Osteoblast (primary cell): ENCODE measurements around the gene FAM210A. TPM values are rescaled to one million over a fixed set of nuclear protein-coding genes. Genes with fewer than 3 reads are reported as not detected.

ENCODE experiments used
- DNase-seq: peaks from one replicate; pipeline ENCODE4 v3.0.0; 2011; ENCODE audit warnings: low spot score, mixed read lengths; ENCODE audit not compliant: insufficient read length; ENCODE audit errors: missing footprints
- H2AFZ ChIP-seq: 2 replicates; pipeline ENCODE4 v1.6.0; 2011; ENCODE audit warnings: mild to moderate bottlenecking, low read length
- H3K27ac ChIP-seq: 2 replicates; pipeline ENCODE4 v1.5.1; 2011; ENCODE audit warnings: mild to moderate bottlenecking, low read depth, low read length, moderate library complexity
- H3K27me3 ChIP-seq: 2 replicates; pipeline ENCODE4 v1.6.0; 2012; ENCODE audit warnings: mild to moderate bottlenecking, control low read depth, inconsistent platforms, low read length, moderate library complexity; ENCODE audit not compliant: insufficient read depth
- H3K36me3 ChIP-seq: 2 replicates; pipeline ENCODE4 v1.5.1; 2011; ENCODE audit warnings: mild to moderate bottlenecking, low read length, control low read depth, moderate library complexity; ENCODE audit not compliant: insufficient read depth
- H3K4me1 ChIP-seq: 2 replicates; pipeline ENCODE4 v1.5.1; 2011; ENCODE audit warnings: mild to moderate bottlenecking, low read length, control low read depth, moderate library complexity; ENCODE audit not compliant: insufficient read depth
- H3K4me2 ChIP-seq: 2 replicates; pipeline ENCODE4 v1.6.0; 2011; ENCODE audit warnings: mild to moderate bottlenecking, low read length; ENCODE audit not compliant: insufficient read depth
- H3K4me3 ChIP-seq: fragments of 200-600 bp; sonication (generic); 3 replicates; pipeline ENCODE4 v1.5.1; 2012; ENCODE audit warnings: mild to moderate bottlenecking, low read length, inconsistent platforms; ENCODE audit not compliant: insufficient read depth
- H3K79me2 ChIP-seq: 2 replicates; pipeline ENCODE4 v1.6.0; 2012; ENCODE audit warnings: mild to moderate bottlenecking, low read length, control low read depth, inconsistent platforms; ENCODE audit not compliant: insufficient read depth
- H3K9me3 ChIP-seq: 2 replicates; pipeline ENCODE4 v1.5.1; 2011; ENCODE audit warnings: low read depth, low read length, control low read depth
- H4K20me1 ChIP-seq: 2 replicates; pipeline ENCODE4 v1.6.0; 2012; ENCODE audit warnings: mild to moderate bottlenecking, low read length, control low read depth; ENCODE audit not compliant: insufficient read depth
- total RNA-seq: library from RNA; depleted of rRNA; stranded (reverse); fragments of >200 nt; gene quantifications from 2 replicates; pipeline ENCODE4 v1.2.3, GENCODE V29; 2012
- TF ChIP-seq, protein P1 (sequence below): IDR thresholded peaks from 2 replicates; pipeline ENCODE4 v1.5.1; 2011; ENCODE audit warnings: mild to moderate bottlenecking, low read depth, low read length, moderate library complexity; ENCODE audit errors: extremely low read depth

Gene FAM210A
- total RNA-seq, 1 donor: 24.6 TPM

DNA sequence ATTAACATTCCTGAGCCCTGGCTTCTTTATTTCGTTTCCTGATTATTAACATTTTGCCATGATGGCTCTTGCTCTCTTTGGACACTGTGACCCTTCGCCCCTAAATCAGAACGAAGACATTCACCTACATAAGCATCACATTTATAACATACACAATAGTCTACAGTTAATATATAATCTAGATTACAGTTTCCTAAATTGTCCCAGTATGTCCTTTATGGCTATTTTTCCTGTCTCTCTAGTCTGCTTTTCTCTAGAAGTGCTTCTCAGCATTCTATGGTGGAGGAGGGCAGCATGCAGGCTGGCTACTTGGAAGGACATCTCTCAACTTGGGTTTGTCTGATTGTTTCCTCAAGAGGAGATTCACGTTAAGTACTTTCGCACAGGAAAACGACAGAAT lies 49.9 kb downstream of the FAM210A start:
- TF ChIP-seq, protein P1, sequence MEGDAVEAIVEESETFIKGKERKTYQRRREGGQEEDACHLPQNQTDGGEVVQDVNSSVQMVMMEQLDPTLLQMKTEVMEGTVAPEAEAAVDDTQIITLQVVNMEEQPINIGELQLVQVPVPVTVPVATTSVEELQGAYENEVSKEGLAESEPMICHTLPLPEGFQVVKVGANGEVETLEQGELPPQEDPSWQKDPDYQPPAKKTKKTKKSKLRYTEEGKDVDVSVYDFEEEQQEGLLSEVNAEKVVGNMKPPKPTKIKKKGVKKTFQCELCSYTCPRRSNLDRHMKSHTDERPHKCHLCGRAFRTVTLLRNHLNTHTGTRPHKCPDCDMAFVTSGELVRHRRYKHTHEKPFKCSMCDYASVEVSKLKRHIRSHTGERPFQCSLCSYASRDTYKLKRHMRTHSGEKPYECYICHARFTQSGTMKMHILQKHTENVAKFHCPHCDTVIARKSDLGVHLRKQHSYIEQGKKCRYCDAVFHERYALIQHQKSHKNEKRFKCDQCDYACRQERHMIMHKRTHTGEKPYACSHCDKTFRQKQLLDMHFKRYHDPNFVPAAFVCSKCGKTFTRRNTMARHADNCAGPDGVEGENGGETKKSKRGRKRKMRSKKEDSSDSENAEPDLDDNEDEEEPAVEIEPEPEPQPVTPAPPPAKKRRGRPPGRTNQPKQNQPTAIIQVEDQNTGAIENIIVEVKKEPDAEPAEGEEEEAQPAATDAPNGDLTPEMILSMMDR: no peak
- Histone ChIP-seq H2AFZ (no peak overlapping the region), H3K4me1 (peaks cover 3% of the 10 kb centered on the region), H4K20me1 (peaks cover 3% of the 10 kb centered on the region), H3K27me3 (no peaks in the 10 kb centered on the region), H3K79me2 (peaks cover 5% of the 10 kb centered on the region), H3K27ac (no peak overlapping the region), H3K4me2 (no peak overlapping the region), H3K4me3 (no peak overlapping the region), H3K9me3 (no peaks in the 10 kb centered on the region), H3K36me3 (no peaks in the 10 kb centered on the region)
- no peak for DNase-seq

DNA sequence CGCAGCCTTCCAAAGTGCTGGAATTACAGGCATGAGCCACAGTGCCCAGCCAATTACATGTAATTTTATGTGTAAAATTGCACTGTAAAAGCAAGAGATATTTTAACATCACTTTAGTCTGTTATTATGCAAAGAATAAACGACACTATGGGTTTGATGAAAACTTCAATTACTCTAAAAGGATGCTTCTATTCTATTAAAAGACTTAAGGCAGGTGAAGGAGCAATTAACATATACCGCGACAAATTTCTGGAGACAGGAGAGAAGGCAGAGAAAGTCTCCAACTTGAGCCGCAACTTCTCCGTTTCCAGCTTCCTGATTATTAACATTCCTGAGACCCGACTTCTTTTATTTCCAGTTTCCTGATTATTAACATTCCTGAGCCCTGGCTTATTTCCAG lies 53.7 kb downstream of the FAM210A start:
- Histone ChIP-seq H3K9me3 (no peaks in the 10 kb centered on the region), H3K4me2 (no peak overlapping the region), H3K27me3 (no peaks in the 10 kb centered on the region), H3K4me1 (peaks cover 3% of the 10 kb centered on the region), H3K36me3 (no peaks in the 10 kb centered on the region), H3K79me2 (peaks cover 6% of the 10 kb centered on the region), H2AFZ (no peak overlapping the region), H4K20me1 (peaks cover 3% of the 10 kb centered on the region), H3K27ac (no peak overlapping the region), H3K4me3 (no peak overlapping the region)
- no peak for DNase-seq
- TF ChIP-seq, protein P1: no peak

DNA sequence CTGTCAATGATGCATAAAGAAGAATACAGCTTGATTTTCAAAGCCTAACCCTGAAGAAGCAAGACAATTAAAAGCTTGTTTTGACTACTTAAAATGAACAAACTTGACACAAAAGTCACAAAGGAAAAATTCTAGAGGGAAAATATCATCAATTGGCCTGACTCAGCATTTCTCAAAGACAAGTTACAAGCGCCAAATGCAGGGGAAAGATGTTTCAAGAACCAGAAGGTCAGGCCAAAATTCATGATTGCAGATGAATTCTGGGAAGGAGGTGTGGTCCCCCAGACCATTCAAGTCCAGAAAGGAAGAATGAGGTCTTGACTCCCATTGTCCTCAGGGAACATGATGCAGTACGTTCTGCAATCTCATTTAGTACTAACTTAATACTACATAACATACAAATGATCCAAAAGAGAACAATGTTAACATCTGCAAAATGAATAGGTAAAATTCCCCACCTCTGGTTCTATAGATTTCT lies 64.5 kb downstream of the FAM210A start:
- Histone ChIP-seq H3K79me2 (no peaks in the 10 kb centered on the region), H3K36me3 (peaks cover 14% of the 10 kb centered on the region), H2AFZ (no peak overlapping the region), H3K4me2 (no peak overlapping the region), H3K27ac (no peak overlapping the region), H3K4me1 (no peaks in the 10 kb centered on the region), H3K9me3 (no peaks in the 10 kb centered on the region), H3K4me3 (no peak overlapping the region), H3K27me3 (no peaks in the 10 kb centered on the region), H4K20me1 (no peaks in the 10 kb centered on the region)
- no peak for DNase-seq
- TF ChIP-seq, protein P1: no peak

DNA sequence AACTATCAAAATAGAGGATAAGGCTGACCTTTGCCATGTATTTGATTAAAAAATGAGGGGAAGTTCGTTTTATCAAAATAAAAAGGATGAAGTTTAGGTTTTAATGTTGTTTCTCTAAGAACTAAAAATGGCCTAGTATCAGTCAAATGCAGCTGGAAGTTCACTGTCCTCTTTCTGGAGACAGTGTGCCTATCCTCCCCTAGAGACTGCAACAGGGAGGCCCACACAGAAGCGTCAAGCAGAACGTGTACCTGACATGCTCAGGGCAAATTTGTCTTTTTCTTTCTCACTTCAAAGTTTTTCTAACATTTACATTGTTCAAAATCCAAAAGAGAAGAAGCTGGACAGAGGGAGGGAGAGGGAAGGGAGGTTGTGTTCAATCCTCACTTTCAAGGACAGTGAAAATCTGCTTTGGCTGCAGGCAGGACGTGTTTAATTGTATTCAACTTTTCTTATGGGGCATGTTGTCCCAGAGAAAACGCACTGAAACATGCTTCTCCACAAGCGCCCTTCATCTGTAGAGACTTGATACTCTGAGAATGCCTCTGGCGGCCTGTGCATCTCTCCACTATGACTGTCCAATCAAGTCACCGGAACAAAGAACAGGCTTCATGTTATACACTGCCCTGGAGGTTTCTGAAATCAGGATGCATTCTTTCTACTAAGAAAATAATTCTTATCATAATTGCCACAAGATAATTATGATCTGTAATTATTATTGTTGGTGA lies 65.1 kb downstream of the FAM210A start:
- Histone ChIP-seq H3K9me3 (no peaks in the 10 kb centered on the region), H3K4me3 (no peak overlapping the region), H3K36me3 (peaks cover 8% of the 10 kb centered on the region), H3K4me2 (no peak overlapping the region), H3K79me2 (no peaks in the 10 kb centered on the region), H2AFZ (no peak overlapping the region), H3K4me1 (no peaks in the 10 kb centered on the region), H3K27me3 (no peaks in the 10 kb centered on the region), H3K27ac (no peak overlapping the region), H4K20me1 (no peaks in the 10 kb centered on the region)
- no peak for DNase-seq
- TF ChIP-seq, protein P1: no peak
